ENCODE results near the gene METAP1. TPM values are rescaled to one million over a fixed set of nuclear protein-coding genes. Genes with fewer than 3 reads are reported as not detected.

Gene METAP1
- total RNA-seq, 1 experiment from 2014 or later = 112 TPM

DNA sequence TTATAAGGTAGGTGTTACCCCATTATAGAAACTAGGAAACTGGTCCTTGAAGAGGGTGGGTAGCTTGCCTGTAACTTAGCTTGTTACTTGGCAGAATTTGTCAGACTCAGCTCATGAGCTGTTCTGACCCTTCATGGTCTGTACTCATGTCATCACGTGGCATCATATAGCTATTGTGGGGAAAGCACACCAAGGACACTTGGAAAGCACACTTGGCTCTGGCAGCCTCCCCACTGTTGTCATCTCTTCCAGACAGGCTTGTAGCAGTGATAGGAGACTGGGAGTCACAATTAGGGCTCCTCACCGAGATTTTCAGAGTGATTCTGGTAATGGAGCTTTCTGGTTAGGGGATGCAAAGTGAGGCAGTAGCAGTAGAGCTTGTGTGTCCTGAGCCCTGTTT is 62.7 kb downstream of the METAP1 start:
- ATAC-seq = no peak
- Histone ChIP-seq H3K4me2 (ENCODE audit: low read length) (no peak overlapping the region), H3K79me2 (ENCODE audit: insufficient read depth, low read length) (peaks cover 17% of the 10 kb centered on the region; the same call in 1 of the 2 replicates), H3K27ac (ENCODE audit: low read depth, low read length) (no peak overlapping the region), H3K27me3 (ENCODE audit: insufficient read depth, low read length) (no peaks in the 10 kb centered on the region), H4K20me1 (ENCODE audit: insufficient read depth) (no peaks in the 10 kb centered on the region), H3K4me3 (replicated peaks in 1 of 2; ENCODE audit: low read depth in 1 of 2, low read length in 2 of 2) (no peak overlapping the region), H3K4me1 (ENCODE audit: control insufficient read depth in 1 of 2, insufficient read depth in 2 of 2, low read length in 2 of 2) (peaks cover 27 to 48% of the 10 kb centered on the region in 2 experiments), H2AFZ (ENCODE audit: low read depth, low read length, poor library complexity, severe bottlenecking) (no peak overlapping the region), H3K36me3 (ENCODE audit: control insufficient read depth in 1 of 2, insufficient read depth in 2 of 2, low read length in 2 of 2) (peaks cover 9 to 24% of the 10 kb centered on the region in 2 experiments; a peak in 3 of 4 replicates), H3K9ac (ENCODE audit: low read length) (no peak overlapping the region), H3K9me3 (ENCODE audit: control insufficient read depth in 1 of 2, insufficient read depth in 1 of 2, low read depth in 1 of 2, low read length in 2 of 2) (no peaks in the 10 kb centered on the region), H3K9me2 (ENCODE audit: insufficient read depth) (no peaks in the 10 kb centered on the region)
- intact Hi-C loops (cut with micrococcal nuclease) = loop anchor here (5.0 kb wide), 2 partner anchors 61 to 121 kb away; partner anchors contain the start of gene METAP1
- no peak for DNase-seq (ENCODE audit: low read depth, low spot score)
- ChIA-PET POLR2A (no interaction called here), CTCF (no interaction called here), RAD21 (ENCODE audit: low non-redundant PET in 1 of 2, low total read pairs in 2 of 2, uncharacterized antibody in 2 of 2, unreplicated experiment in 2 of 2) (no interaction called here)
- TF ChIP-seq MAX (IDR thresholded peaks at IDR 0.05) (no peak), EZH2phosphoT487 (IDR thresholded peaks at IDR 0.05; ENCODE audit: borderline replicate concordance) (no peak), RAD21 (IDR thresholded peaks at IDR 0.05; ENCODE audit: low read depth) (no peak), ZFX (IDR thresholded peaks at IDR 0.05) (no peak), JUND (IDR thresholded peaks at IDR 0.05) (no peak), YY1 (IDR thresholded peaks at IDR 0.05; ENCODE audit: extremely low read depth, insufficient replicate concordance, low read depth, low read length) (no peak), FOSL1 (IDR thresholded peaks at IDR 0.05; ENCODE audit: low read depth) (no peak), POLR2AphosphoS5 (IDR thresholded peaks at IDR 0.05; ENCODE audit: low read depth, low read length) (no peak), ZNF274 (IDR thresholded peaks at IDR 0.05; ENCODE audit: low read depth, low read length) (no peak), ZBTB33 (IDR thresholded peaks at IDR 0.05; ENCODE audit: extremely low read depth, insufficient replicate concordance, low read length) (no peak), REST (IDR thresholded peaks at IDR 0.05; ENCODE audit: low read depth) (no peak), TCF7L2 (IDR thresholded peaks at IDR 0.05; ENCODE audit: borderline replicate concordance, extremely low read depth, insufficient read depth, insufficient read length) (no peak), POLR2A (IDR thresholded peaks at IDR 0.05; ENCODE audit: borderline replicate concordance, extremely low read depth, insufficient read depth, insufficient read length) (no peak), ELF1 (IDR thresholded peaks at IDR 0.05; ENCODE audit: borderline replicate concordance, low read depth) (no peak), SRF (IDR thresholded peaks at IDR 0.05; ENCODE audit: low read depth) (no peak), EGR1 (IDR thresholded peaks at IDR 0.05; ENCODE audit: low read depth) (no peak), CBX3 (IDR thresholded peaks at IDR 0.05; ENCODE audit: low read depth) (no peak)
- TF ChIP-seq, protein P1, sequence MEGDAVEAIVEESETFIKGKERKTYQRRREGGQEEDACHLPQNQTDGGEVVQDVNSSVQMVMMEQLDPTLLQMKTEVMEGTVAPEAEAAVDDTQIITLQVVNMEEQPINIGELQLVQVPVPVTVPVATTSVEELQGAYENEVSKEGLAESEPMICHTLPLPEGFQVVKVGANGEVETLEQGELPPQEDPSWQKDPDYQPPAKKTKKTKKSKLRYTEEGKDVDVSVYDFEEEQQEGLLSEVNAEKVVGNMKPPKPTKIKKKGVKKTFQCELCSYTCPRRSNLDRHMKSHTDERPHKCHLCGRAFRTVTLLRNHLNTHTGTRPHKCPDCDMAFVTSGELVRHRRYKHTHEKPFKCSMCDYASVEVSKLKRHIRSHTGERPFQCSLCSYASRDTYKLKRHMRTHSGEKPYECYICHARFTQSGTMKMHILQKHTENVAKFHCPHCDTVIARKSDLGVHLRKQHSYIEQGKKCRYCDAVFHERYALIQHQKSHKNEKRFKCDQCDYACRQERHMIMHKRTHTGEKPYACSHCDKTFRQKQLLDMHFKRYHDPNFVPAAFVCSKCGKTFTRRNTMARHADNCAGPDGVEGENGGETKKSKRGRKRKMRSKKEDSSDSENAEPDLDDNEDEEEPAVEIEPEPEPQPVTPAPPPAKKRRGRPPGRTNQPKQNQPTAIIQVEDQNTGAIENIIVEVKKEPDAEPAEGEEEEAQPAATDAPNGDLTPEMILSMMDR (IDR thresholded peaks at IDR 0.05 in 2 of 3, conservative IDR thresholded peaks at IDR 0.05 in 1 of 3; ENCODE audit: borderline replicate concordance in 1 of 3, insufficient read depth in 1 of 3, low read depth in 2 of 3, low read length in 2 of 3) = no peak
- no TSS peak for BruUV-seq (replicated peaks)
